Lower lobe of right lung (tissue), 2 donors: ENCODE results near the gene ADAM12. TPM values are rescaled to one million over a fixed set of nuclear protein-coding genes. Genes with fewer than 3 reads are reported as not detected.
A peak's percentile ranks its signal among the peaks of the same experiment; 100 is the strongest.

Source experiments
- ATAC-seq, 2 donors: fragments of 200-7000 bp; cut with Tn5 transposase; one replicate each; pipeline ENCODE4 v1.9.1; 2020 to 2022; ENCODE audit warnings: mild to moderate bottlenecking in 2 of 2, moderate library complexity in 2 of 2
- DNase-seq: peaks from one replicate; pipeline ENCODE4 v3.0.0-alpha.2; 2020
- H3K27ac ChIP-seq: fragments of 200-600 bp; one replicate; pipeline ENCODE4 v1.8.0; 2022
- H3K27me3 ChIP-seq: fragments of 200-600 bp; one replicate; pipeline ENCODE4 v1.8.0; 2022; ENCODE audit warnings: low read depth
- H3K36me3 ChIP-seq: fragments of 200-600 bp; one replicate; pipeline ENCODE4 v1.8.0; 2022; ENCODE audit warnings: mild to moderate bottlenecking
- H3K4me1 ChIP-seq: fragments of 200-600 bp; one replicate; pipeline ENCODE4 v1.8.0; 2022
- H3K4me3 ChIP-seq: fragments of 200-600 bp; one replicate; pipeline ENCODE4 v1.8.0; 2022; ENCODE audit warnings: mild to moderate bottlenecking
- H3K9me3 ChIP-seq: fragments of 200-600 bp; one replicate; pipeline ENCODE4 v1.8.0; 2022
- intact Hi-C: fragments of 100-400 bp; cut with DNase I; formaldehyde crosslinking; loops from one replicate; pipeline ENCODE4 v1.11.0; 2022
- total RNA-seq: library from RNA; stranded (reverse); fragmentation: NEBNext Ultra II Directional; extraction: Animal tissue kit (Norgen Biotek cat#: 25700); gene quantifications from one replicate; pipeline ENCODE4 v1.2.1, GENCODE V29; 2021
- TF ChIP-seq, protein P1 (sequence below): fragments of 200-600 bp; IDR thresholded peaks from one replicate; pipeline ENCODE4 v1.8.0; 2022; ENCODE audit warnings: antibody characterized with exemption, mild to moderate bottlenecking
- donor health status: DM: no; HTN: yes; CAD: no; lungs with severe emphysema.

Gene ADAM12
- total RNA-seq, 1 donor from 2014 or later, result 0.92 TPM

DNA sequence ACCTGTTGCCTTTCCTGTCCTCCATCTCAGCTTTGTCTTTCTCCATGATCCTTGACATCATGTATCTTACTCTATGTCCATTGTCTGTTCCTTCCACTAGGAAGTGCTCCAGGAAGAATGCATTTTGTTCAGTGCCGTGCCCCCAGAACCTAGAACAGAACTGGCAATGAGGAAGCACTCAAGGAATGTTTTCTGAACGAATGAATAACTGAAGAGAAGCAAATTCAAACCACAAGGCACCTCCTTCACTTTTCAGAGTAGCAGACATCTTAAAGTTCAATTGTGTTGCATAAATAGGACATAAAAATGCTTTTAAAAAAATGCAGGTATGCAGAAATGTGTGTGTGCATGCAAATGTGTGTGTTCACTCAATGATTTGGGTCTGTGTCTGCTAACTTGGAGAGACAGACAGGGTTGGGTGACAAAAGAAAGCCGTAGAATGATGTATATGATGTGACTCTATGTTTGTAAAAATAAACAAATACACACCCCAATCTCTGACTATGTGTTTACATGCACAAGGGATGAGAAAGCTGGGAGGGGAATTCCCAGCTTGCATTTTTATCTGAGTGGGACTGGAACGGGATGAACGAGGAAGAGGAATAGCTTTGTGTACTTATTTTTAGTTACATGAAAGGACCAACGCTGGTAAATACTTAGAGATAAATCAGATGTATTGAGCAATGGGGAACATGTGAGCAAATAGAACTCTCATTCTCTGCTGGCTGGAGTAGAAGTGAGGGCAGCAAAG lies 254.2 kb downstream of the ADAM12 start:
- no peaks in the 10 kb centered on the region for H3K9me3 ChIP-seq
- H3K36me3 ChIP-seq, result no peaks in the 10 kb centered on the region
- DNase-seq (no peak), ATAC-seq (peak in 1 of 2 donors; percentile 24)
- TF ChIP-seq, protein P1, sequence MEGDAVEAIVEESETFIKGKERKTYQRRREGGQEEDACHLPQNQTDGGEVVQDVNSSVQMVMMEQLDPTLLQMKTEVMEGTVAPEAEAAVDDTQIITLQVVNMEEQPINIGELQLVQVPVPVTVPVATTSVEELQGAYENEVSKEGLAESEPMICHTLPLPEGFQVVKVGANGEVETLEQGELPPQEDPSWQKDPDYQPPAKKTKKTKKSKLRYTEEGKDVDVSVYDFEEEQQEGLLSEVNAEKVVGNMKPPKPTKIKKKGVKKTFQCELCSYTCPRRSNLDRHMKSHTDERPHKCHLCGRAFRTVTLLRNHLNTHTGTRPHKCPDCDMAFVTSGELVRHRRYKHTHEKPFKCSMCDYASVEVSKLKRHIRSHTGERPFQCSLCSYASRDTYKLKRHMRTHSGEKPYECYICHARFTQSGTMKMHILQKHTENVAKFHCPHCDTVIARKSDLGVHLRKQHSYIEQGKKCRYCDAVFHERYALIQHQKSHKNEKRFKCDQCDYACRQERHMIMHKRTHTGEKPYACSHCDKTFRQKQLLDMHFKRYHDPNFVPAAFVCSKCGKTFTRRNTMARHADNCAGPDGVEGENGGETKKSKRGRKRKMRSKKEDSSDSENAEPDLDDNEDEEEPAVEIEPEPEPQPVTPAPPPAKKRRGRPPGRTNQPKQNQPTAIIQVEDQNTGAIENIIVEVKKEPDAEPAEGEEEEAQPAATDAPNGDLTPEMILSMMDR, result no peak
- no peak overlapping the region for H3K4me3 ChIP-seq
- H3K27me3 ChIP-seq, result no peaks in the 10 kb centered on the region
- intact Hi-C loops, result no loop called here
- no peak overlapping the region for H3K27ac ChIP-seq
- H3K4me1 ChIP-seq, result peaks cover 17% of the 10 kb centered on the region

DNA sequence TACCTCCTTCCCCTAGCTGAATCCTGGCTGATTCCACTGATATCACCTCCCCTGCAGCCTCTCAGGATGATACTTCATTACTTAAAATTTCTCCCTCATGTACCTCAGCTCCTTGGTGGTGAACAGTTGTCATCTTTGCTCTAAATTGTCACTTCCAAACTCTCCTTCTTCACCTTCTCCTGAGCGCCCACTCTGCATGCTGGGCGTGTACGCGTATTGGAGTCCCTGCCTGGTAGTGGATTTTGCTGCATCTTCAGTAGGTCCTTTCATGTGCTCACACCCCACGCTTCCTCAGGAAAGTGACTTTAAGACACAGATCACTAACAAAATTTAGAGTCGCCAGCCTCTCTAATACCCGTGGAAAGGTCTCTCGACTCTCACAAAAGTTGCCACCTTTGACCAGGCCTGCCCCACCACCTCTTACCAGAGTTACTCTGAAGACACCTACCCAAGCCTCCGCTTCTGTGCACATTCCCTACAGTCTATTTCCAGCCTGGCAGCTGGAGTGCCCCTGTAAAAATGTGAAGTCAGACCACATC lies 255.1 kb downstream of the ADAM12 start:
- H3K27me3 ChIP-seq, result no peaks in the 10 kb centered on the region
- no peaks in the 10 kb centered on the region for H3K36me3 ChIP-seq
- TF ChIP-seq, protein P1, result no peak
- intact Hi-C loops, result no loop called here
- H3K4me3 ChIP-seq, result no peak overlapping the region
- H3K9me3 ChIP-seq, result no peaks in the 10 kb centered on the region
- no peak for DNase-seq
- H3K27ac ChIP-seq, result no peak overlapping the region
- no peak for ATAC-seq
- H3K4me1 ChIP-seq, result peaks cover 17% of the 10 kb centered on the region

DNA sequence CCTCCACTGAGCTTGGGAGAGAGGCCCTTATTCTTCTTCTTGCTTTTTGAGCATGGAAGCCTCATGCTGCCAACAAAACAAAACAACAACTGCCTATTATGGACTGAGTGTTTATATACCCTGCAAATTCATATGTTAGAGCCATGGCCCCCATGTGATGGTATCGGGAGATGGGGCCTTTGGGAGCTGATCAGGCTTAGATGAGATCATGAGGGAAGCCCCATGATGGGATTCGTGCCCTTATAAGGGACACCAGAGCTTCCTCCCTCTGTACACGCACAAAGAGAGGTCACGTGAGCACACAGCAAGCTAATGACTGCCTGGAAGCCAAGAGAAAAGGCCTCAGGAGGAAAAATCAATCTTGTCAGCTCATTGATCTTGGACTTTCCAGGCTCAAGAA lies 256.9 kb downstream of the ADAM12 start:
- ATAC-seq (no peak), DNase-seq (no peak)
- no peak overlapping the region for H3K27ac ChIP-seq
- TF ChIP-seq, protein P1, result no peak
- H3K4me3 ChIP-seq, result no peak overlapping the region
- H3K9me3 ChIP-seq, result no peaks in the 10 kb centered on the region
- no peaks in the 10 kb centered on the region for H3K27me3 ChIP-seq
- peaks cover 13% of the 10 kb centered on the region for H3K4me1 ChIP-seq
- intact Hi-C loops, result no loop called here
- no peaks in the 10 kb centered on the region for H3K36me3 ChIP-seq

DNA sequence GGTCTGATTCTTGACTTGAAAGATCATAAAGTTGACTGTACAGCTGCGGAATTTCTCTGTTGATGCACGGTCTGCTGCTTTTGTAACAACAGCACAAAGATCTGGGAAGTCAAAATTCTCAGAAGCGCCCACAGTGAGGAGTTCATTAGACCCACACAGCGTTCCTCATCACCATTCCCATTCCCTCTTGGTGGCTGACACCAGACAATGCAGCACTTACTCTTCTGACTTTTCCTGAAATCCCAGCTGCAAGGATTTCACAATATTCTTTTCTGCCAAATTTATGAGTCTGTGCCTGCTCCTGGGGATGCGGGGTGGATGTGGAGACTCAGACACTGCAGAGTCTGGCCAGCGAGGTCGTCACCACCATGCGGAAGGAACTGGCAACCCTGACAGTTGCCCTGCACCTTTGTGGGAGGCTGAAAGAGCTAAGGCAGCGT lies 258.0 kb downstream of the ADAM12 start:
- Histone ChIP-seq H3K4me1 (peaks cover 12% of the 10 kb centered on the region), H3K27ac (no peak overlapping the region), H3K9me3 (no peaks in the 10 kb centered on the region), H3K27me3 (no peaks in the 10 kb centered on the region), H3K36me3 (no peaks in the 10 kb centered on the region), H3K4me3 (no peak overlapping the region)
- TF ChIP-seq, protein P1, result no peak
- ATAC-seq, result peak in 1 of 2 donors; percentile 20
- DNase-seq, result no peak
- intact Hi-C loops, result no loop called here

DNA sequence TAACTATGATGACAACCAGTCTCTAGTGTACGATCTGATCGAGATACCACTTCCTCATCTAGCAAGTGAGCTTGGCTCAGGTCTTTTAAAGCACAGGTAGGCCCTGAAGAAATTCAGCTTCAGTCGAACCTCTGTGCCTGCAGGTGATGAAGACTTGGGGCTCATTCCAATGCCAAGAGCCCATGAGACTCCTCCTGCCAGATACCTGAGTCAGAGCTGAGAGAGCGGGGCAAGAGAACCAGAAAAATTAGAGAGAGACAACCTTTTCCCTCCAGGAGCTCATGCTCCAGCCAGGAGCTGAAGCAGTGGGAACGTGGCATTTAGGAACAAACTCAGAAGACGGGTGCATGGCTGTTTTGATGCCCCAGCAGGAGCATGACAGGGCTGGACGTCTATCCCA lies 259.3 kb downstream of the ADAM12 start:
- H3K4me3 ChIP-seq, result no peak overlapping the region
- ATAC-seq (no peak), DNase-seq (no peak)
- H3K36me3 ChIP-seq, result no peaks in the 10 kb centered on the region
- no peak overlapping the region for H3K27ac ChIP-seq
- TF ChIP-seq, protein P1, result no peak
- H3K9me3 ChIP-seq, result no peaks in the 10 kb centered on the region
- no peaks in the 10 kb centered on the region for H3K27me3 ChIP-seq
- peaks cover under 1% of the 10 kb centered on the region for H3K4me1 ChIP-seq
- intact Hi-C loops, result no loop called here
